ENCODE measurements around the gene HTR3C.

GRCh38 chr3:184042617-184043016 is 10.2 kb upstream of the HTR3C start:
- TF ChIP-seq, protein P1, sequence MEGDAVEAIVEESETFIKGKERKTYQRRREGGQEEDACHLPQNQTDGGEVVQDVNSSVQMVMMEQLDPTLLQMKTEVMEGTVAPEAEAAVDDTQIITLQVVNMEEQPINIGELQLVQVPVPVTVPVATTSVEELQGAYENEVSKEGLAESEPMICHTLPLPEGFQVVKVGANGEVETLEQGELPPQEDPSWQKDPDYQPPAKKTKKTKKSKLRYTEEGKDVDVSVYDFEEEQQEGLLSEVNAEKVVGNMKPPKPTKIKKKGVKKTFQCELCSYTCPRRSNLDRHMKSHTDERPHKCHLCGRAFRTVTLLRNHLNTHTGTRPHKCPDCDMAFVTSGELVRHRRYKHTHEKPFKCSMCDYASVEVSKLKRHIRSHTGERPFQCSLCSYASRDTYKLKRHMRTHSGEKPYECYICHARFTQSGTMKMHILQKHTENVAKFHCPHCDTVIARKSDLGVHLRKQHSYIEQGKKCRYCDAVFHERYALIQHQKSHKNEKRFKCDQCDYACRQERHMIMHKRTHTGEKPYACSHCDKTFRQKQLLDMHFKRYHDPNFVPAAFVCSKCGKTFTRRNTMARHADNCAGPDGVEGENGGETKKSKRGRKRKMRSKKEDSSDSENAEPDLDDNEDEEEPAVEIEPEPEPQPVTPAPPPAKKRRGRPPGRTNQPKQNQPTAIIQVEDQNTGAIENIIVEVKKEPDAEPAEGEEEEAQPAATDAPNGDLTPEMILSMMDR (IDR thresholded peaks at IDR 0.05): no peak
- TF ChIP-seq POLR2A (IDR thresholded peaks at IDR 0.05) (no peak), EP300 (IDR thresholded peaks at IDR 0.05) (no peak)

Measured in tibial nerve (tissue), 4 donors.